Body of pancreas (tissue), 4 donors: ENCODE results near the gene PCDH15. TPM values are rescaled to one million over a fixed set of nuclear protein-coding genes. Genes with fewer than 3 reads are reported as not detected.

Experiments
- ATAC-seq: fragments of 150-250 bp; one replicate; pipeline ENCODE4 v1.9.1; 2016
- DNase-seq, 4 donors: peaks; one replicate each; pipeline ENCODE4 v3.0.0-alpha.2; 2019
- H3K27ac ChIP-seq, 4 donors: fragments of 200-600 bp; sonication (generic); 1 replicate in 3 of 4; 2 replicates in 1 of 4; pipeline versions ENCODE4 v1.5.1 to v1.6.1; 2016 to 2019; ENCODE audit warnings: mild to moderate bottlenecking in 1 of 4, mixed read lengths in 1 of 4, moderate library complexity in 1 of 4
- H3K27me3 ChIP-seq, 2 donors: fragments of 200-600 bp; sonication (generic); one replicate each; pipeline ENCODE4 v1.6.0; 2016; ENCODE audit warnings: mild to moderate bottlenecking in 1 of 2
- H3K36me3 ChIP-seq, 2 donors: fragments of 200-600 bp; sonication (generic); replicated peaks in 1 of 2; 2 replicates each; pipeline ENCODE4 v1.5.1; 2016; ENCODE audit warnings: low read depth in 2 of 2; ENCODE audit not compliant: insufficient read depth in 1 of 2
- H3K4me1 ChIP-seq: fragments of 200-600 bp; sonication (generic); one replicate; pipeline ENCODE4 v1.6.0; 2016
- H3K4me3 ChIP-seq, 2 donors: fragments of 200-600 bp; sonication (generic); 1 replicate in 1 of 2; 2 replicates in 1 of 2; pipeline ENCODE4 v1.5.1; 2016 to 2019
- H3K9me3 ChIP-seq, 3 donors: fragments of 200-600 bp; sonication (generic); 1 replicate in 2 of 3; 2 replicates in 1 of 3; pipeline ENCODE4 v1.5.1; 2016
- POLR2A ChIP-seq, 3 donors: fragments of 450-650 bp; IDR thresholded peaks; one replicate each; pipeline ENCODE4 v1.6.1; 2016; ENCODE audit warnings: antibody characterized with exemption in 3 of 3, mild to moderate bottlenecking in 2 of 3
- WGBS, 2 donors: methylation state at CpG; one replicate each; pipeline ENCODE4 v1.1.5; 2017; 5-methylcytosine and 5-hydroxymethylcytosine counted together
- intact Hi-C: fragments of 100-400 bp; cut with DNase I; formaldehyde crosslinking; loops from one replicate; pipeline ENCODE4 v1.15.1; 2023
- total RNA-seq, 2 donors: library from RNA; depleted of rRNA; stranded (reverse); fragments of >200 nt; gene quantifications; one replicate each; pipeline ENCODE4 v1.1.0, GENCODE V29; 2016
- TF ChIP-seq, protein P1 (sequence below), 7 experiments: fragments of 450-650 bp in 4 of 7; fragments of 200-600 bp in 3 of 7; sonication (generic) in 3 of 7; IDR thresholded peaks; one replicate each; pipeline ENCODE4 v1.5.1; 2016 to 2019; ENCODE audit warnings: antibody characterized with exemption in 7 of 7

The PCDH15 gene
- total RNA-seq, 2 donors from 2014 or later = not detected

DNA sequence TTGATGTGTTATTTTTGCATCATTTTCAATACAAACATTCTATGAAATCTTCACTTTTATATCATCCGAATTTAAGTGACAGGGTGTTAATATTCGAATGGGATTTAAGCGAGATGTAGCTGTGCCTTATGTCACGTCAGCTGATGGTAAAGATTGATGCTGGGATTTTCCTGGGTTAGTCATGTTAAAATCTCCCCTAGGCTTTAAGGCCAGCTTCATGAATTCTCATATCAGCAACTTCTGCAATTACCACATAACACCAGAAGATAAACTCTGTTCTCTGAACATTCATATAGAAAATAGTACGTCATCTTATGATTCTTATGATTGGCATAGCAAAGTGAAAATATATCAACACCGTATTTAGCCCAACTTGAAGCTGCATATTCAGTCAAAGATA lies 669.2 kb downstream of the PCDH15 start:
- Histone ChIP-seq H3K27me3 (no peaks in the 10 kb centered on the region), H3K27ac (no peak overlapping the region), H3K4me1 (no peaks in the 10 kb centered on the region), H3K36me3 (no peaks in the 10 kb centered on the region), H3K4me3 (no peak overlapping the region), H3K9me3 (no peaks in the 10 kb centered on the region)
- no peak for TF ChIP-seq POLR2A (IDR thresholded peaks at IDR 0.05)
- TF ChIP-seq, protein P1, sequence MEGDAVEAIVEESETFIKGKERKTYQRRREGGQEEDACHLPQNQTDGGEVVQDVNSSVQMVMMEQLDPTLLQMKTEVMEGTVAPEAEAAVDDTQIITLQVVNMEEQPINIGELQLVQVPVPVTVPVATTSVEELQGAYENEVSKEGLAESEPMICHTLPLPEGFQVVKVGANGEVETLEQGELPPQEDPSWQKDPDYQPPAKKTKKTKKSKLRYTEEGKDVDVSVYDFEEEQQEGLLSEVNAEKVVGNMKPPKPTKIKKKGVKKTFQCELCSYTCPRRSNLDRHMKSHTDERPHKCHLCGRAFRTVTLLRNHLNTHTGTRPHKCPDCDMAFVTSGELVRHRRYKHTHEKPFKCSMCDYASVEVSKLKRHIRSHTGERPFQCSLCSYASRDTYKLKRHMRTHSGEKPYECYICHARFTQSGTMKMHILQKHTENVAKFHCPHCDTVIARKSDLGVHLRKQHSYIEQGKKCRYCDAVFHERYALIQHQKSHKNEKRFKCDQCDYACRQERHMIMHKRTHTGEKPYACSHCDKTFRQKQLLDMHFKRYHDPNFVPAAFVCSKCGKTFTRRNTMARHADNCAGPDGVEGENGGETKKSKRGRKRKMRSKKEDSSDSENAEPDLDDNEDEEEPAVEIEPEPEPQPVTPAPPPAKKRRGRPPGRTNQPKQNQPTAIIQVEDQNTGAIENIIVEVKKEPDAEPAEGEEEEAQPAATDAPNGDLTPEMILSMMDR (IDR thresholded peaks at IDR 0.05) = no peak
- intact Hi-C loops = no loop called here
- 62 to 64% methylated on average over 6 of the region's 6 CpGs for WGBS, 2 donors
- no peak for DNase-seq
- no peak for ATAC-seq

DNA sequence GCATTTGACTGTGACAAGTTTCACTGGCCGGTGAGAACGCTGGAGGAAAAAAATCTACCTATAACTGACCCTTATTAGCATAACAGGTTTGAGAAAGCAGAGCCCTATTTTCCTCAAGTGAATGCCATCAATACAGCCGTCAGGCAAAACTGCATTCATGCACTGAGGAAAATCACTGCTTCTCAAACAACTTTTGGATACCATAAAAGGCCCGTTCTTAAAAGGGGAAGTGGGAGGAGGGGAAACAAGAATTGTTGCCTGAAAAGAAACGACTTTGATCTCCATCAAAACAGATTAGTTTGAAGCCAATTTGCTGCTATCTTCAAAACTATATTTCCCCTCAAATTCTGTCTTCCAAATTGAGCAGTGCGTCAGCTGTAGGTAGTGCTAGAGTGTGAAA lies 670.6 kb downstream of the PCDH15 start:
- Histone ChIP-seq H3K27me3 (no peaks in the 10 kb centered on the region), H3K9me3 (no peaks in the 10 kb centered on the region), H3K4me3 (no peak overlapping the region), H3K27ac (no peak overlapping the region), H3K36me3 (no peaks in the 10 kb centered on the region), H3K4me1 (no peaks in the 10 kb centered on the region)
- ATAC-seq (no peak), DNase-seq (no peak)
- intact Hi-C loops = no loop called here
- TF ChIP-seq, protein P1 (IDR thresholded peaks at IDR 0.05) = no peak
- no peak for TF ChIP-seq POLR2A (IDR thresholded peaks at IDR 0.05)
- whole genome bisulfite sequencing, 2 donors = 53 to 55% methylated on average over 6 of the region's 6 CpGs

DNA sequence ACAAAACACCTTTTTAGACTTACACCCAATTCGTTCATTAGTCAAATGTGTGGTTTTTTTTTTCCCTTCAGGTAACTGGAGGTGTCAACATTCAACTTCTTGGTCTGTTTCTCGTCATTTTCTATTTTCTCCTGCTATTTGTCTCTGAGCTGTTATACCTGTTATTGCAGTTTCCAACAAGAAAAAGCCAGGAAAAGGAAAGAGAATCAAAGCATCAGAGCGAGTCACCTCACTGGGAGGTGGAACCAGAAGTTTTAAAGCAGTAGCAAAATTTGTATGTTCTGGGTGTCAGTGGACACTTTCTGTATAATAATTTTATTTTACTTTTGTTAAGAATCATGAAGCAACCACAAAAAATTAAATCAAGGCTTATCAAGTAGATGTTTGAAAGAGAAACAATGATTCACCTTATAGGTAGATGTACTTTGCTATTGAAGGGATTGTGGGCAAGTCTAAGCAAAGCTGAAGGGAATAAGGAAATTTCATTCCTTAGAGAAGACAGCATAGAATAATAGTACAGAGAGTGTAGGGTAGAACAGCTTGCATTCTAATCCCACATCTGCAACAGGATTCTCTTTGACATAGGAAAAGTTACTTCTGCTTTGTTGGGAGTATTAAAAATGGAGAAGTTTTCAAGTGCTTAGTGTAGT lies 675.8 kb downstream of the PCDH15 start:
- H3K4me3 ChIP-seq = no peak overlapping the region
- H3K27ac ChIP-seq = no peak overlapping the region
- H3K27me3 ChIP-seq = no peaks in the 10 kb centered on the region
- intact Hi-C loops = no loop called here
- no peaks in the 10 kb centered on the region for H3K36me3 ChIP-seq
- ATAC-seq (no peak), DNase-seq (no peak)
- no peaks in the 10 kb centered on the region for H3K9me3 ChIP-seq
- H3K4me1 ChIP-seq = no peaks in the 10 kb centered on the region
- 30 to 40% methylated on average over 3 of the region's 3 CpGs for WGBS, 2 donors
- TF ChIP-seq, protein P1 (IDR thresholded peaks at IDR 0.05) = no peak
- TF ChIP-seq POLR2A (IDR thresholded peaks at IDR 0.05) = no peak

DNA sequence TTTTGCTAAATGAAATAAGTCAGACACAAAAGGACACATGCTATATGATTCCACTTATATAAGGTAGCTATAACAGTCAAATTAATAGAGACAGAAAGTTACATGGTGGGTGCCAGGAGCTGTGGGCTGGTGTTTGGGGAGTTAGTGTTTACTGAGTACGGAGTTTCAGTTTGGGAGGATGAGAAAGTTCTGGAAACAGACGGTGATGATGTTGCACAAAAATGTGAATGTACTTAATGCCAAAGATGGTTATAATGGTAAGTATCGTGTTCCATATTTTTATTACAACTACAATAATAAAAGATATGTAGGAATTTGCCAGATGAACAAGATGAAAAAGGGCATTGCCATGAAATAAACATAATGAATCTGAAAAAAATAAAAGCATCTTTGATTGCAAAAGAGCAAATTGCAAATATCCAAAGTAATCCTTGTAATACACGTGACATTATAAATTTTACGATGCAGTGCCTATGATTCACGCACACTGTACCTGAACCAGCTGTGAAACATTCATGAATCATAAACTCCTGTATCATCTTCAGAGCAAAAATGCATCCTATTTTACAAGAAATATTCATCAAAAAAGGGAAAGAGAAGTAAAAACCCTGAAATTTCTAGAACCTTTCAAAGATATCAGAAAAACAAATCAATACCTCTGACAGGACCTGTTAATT lies 676.7 kb downstream of the PCDH15 start:
- ATAC-seq = no peak
- H3K27ac ChIP-seq = no peak overlapping the region
- H3K9me3 ChIP-seq = no peaks in the 10 kb centered on the region
- intact Hi-C loops = no loop called here
- no peaks in the 10 kb centered on the region for H3K36me3 ChIP-seq
- DNase-seq = no peak
- H3K4me3 ChIP-seq = no peak overlapping the region
- no peak for TF ChIP-seq POLR2A (IDR thresholded peaks at IDR 0.05)
- TF ChIP-seq, protein P1 (IDR thresholded peaks at IDR 0.05) = no peak
- WGBS, 2 donors = 78 to 81% methylated on average over 6 of the region's 6 CpGs
- H3K27me3 ChIP-seq = no peaks in the 10 kb centered on the region
- no peaks in the 10 kb centered on the region for H3K4me1 ChIP-seq

DNA sequence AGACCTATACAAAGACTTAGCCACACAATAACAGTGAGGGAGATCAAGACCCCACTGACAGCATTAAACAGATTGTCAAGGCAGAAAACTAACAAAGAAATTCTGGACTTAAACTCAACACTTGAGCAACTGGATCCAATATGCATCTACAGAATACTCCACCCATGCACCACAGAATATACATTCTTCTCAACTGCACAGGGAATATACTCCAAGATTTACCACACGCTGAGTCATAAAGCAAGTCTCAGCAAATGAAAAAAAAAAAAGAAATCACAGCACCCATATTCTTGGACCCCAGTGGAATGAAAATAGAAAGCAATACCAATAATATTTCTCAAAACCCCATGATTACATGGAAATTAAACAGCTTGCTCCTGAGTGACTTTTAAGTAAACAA lies 680.2 kb downstream of the PCDH15 start:
- H3K36me3 ChIP-seq = no peaks in the 10 kb centered on the region
- no peaks in the 10 kb centered on the region for H3K27me3 ChIP-seq
- H3K9me3 ChIP-seq = no peaks in the 10 kb centered on the region
- intact Hi-C loops = no loop called here
- H3K4me1 ChIP-seq = no peaks in the 10 kb centered on the region
- DNase-seq (no peak), ATAC-seq (no peak)
- H3K4me3 ChIP-seq = no peak overlapping the region
- H3K27ac ChIP-seq = no peak overlapping the region
- TF ChIP-seq, protein P1 (IDR thresholded peaks at IDR 0.05) = no peak
- TF ChIP-seq POLR2A (IDR thresholded peaks at IDR 0.05) = no peak
- WGBS, 2 donors = 0 to 53% methylated on average over 1 of the region's 1 CpG
